Sigmoid colon (tissue), 7 donors: ENCODE measurements around the gene CCNI2. TPM values are rescaled to one million over a fixed set of nuclear protein-coding genes. Genes with fewer than 3 reads are reported as not detected.

Experiments
- DNase-seq: peaks from one replicate; pipeline ENCODE4 v3.0.0-alpha.2; 2019
- H3K27ac ChIP-seq, 4 donors: fragments of 200-600 bp; sonication (generic); one replicate each; pipeline ENCODE4 v1.5.1; 2016 to 2019; ENCODE audit warnings: mild to moderate bottlenecking in 1 of 4
- H3K27me3 ChIP-seq, 3 donors: fragments of 200-600 bp; sonication (generic); one replicate each; pipeline ENCODE4 v1.5.1; 2019; ENCODE audit warnings: mild to moderate bottlenecking in 1 of 3
- H3K36me3 ChIP-seq, 4 donors: fragments of 200-600 bp; sonication (generic); one replicate each; pipeline ENCODE4 v1.5.1; 2016 to 2019
- H3K4me1 ChIP-seq, 4 donors: fragments of 200-600 bp; sonication (generic); one replicate each; pipeline ENCODE4 v1.5.1; 2017 to 2019
- H3K4me3 ChIP-seq, 4 donors: fragments of 200-600 bp; sonication (generic); one replicate each; pipeline ENCODE4 v1.5.1; 2017 to 2019; ENCODE audit warnings: mild to moderate bottlenecking in 2 of 4, moderate library complexity in 1 of 4
- H3K9me3 ChIP-seq, 4 donors: fragments of 200-600 bp in 3 of 4; sonication (generic) in 3 of 4; one replicate each; pipeline versions ENCODE4 v1.5.1 to v1.6.1; 2013 to 2019
- CTCF ChIP-seq, 4 experiments: fragments of 450-650 bp in 3 of 4; fragments of 200-600 bp in 1 of 4; IDR thresholded peaks; one replicate each; pipeline ENCODE4 v1.5.1; 2016 to 2019; ENCODE audit warnings: antibody characterized with exemption in 4 of 4, mild to moderate bottlenecking in 3 of 4, moderate library complexity in 2 of 4
- EP300 ChIP-seq, 4 donors: sonication (generic); formaldehyde crosslinking; IDR thresholded peaks; one replicate each; pipeline ENCODE4 v1.6.1; 2017; ENCODE audit warnings: antibody characterized with exemption in 4 of 4
- POLR2A ChIP-seq, 2 donors: fragments of 450-650 bp; IDR thresholded peaks; one replicate each; pipeline ENCODE4 v1.6.1; 2016; ENCODE audit warnings: antibody characterized with exemption in 2 of 2, mild to moderate bottlenecking in 2 of 2, moderate library complexity in 2 of 2
- POLR2AphosphoS5 ChIP-seq, 4 donors: sonication (generic); formaldehyde crosslinking; IDR thresholded peaks; one replicate each; pipeline ENCODE4 v1.6.1; 2017; ENCODE audit warnings: antibody characterized with exemption in 4 of 4
- WGBS, 2 donors: extraction: QIAGEN DNeasy Blood & Tissue Kit; methylation state at CpG; one replicate each; pipeline ENCODE4 v1.1.7; 2013; 5-methylcytosine and 5-hydroxymethylcytosine counted together
- intact Hi-C: fragments of 100-400 bp; cut with DNase I; formaldehyde crosslinking; loops from one replicate; pipeline ENCODE4 v1.15.1; 2023
- polyA plus RNA-seq, 3 donors: library from polyadenylated mRNA; stranded (reverse); fragments of 200-250 nt; gene quantifications; one replicate each; pipeline ENCODE4 v1.2.3, GENCODE V29; 2013
- total RNA-seq, 4 donors: library from RNA; depleted of rRNA; stranded (reverse); fragments of >200 nt; gene quantifications; one replicate each; pipeline ENCODE4 v1.1.0, GENCODE V29; 2016
- donor health status: healthy with polysubstance abuse.
- donor health status: Bipolar disorder and iron deficiency.
- donor health status: healthy.

The CCNI2 gene
- total and polyA plus RNA-seq, 7 donors: 1.4 to 5.3 (median 2.1) TPM; not detected in 3

GRCh38 chr5:132763181-132764036 lies 16.2 kb downstream of the CCNI2 start:
- WGBS, 2 donors: 93 to 94% methylated on average over 17 of the region's 17 CpGs
- peaks cover 6 to 68% (median 31%) of the 10 kb centered on the region in 4 donors for H3K36me3 ChIP-seq
- intact Hi-C loops: no loop called here
- peaks cover 0 to 17% (median 13%) of the 10 kb centered on the region in 4 donors for H3K4me1 ChIP-seq
- no peaks in the 10 kb centered on the region for H3K27me3 ChIP-seq
- H3K9me3 ChIP-seq: no peaks in the 10 kb centered on the region
- no peak for DNase-seq
- TF ChIP-seq POLR2A (IDR thresholded peaks at IDR 0.05) (no peak), POLR2AphosphoS5 (IDR thresholded peaks at IDR 0.05) (no peak), EP300 (IDR thresholded peaks at IDR 0.05) (no peak), CTCF (IDR thresholded peaks at IDR 0.05) (no peak)
- no peak overlapping the region for H3K27ac ChIP-seq
- no peak overlapping the region for H3K4me3 ChIP-seq

DNA sequence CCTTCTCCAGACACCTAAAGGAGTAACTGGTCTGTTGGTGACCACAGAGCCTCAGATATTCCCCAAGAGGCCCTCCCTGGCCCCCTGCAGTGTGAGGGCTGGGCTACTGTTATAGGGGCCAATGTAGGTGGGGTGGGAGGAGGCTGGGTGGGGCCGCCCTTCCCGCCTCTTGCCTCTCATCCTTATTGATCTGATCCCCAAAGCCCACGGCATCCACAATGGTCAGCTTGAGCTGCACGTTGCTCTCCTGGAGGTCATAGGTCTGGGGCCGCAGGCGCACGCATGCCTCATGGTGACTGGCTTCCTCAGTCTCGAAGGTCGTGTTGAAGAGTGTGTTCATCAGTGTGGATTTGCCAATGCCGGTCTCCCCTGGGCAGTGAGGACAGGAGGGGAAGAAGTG lies 16.8 kb downstream of the CCNI2 start:
- Histone ChIP-seq H3K27me3 (no peaks in the 10 kb centered on the region), H3K9me3 (no peaks in the 10 kb centered on the region), H3K27ac (no peak overlapping the region), H3K4me3 (no peak overlapping the region), H3K36me3 (peaks cover 6 to 62% (median 30%) of the 10 kb centered on the region in 4 donors), H3K4me1 (peaks cover 0 to 21% (median 16%) of the 10 kb centered on the region in 4 donors)
- intact Hi-C loops: no loop called here
- TF ChIP-seq POLR2AphosphoS5 (IDR thresholded peaks at IDR 0.05) (no peak), CTCF (IDR thresholded peaks at IDR 0.05) (no peak), POLR2A (IDR thresholded peaks at IDR 0.05) (no peak), EP300 (IDR thresholded peaks at IDR 0.05) (no peak)
- whole genome bisulfite sequencing, 2 donors: 94 to 96% methylated on average over 10 of the region's 10 CpGs
- DNase-seq: no peak

DNA sequence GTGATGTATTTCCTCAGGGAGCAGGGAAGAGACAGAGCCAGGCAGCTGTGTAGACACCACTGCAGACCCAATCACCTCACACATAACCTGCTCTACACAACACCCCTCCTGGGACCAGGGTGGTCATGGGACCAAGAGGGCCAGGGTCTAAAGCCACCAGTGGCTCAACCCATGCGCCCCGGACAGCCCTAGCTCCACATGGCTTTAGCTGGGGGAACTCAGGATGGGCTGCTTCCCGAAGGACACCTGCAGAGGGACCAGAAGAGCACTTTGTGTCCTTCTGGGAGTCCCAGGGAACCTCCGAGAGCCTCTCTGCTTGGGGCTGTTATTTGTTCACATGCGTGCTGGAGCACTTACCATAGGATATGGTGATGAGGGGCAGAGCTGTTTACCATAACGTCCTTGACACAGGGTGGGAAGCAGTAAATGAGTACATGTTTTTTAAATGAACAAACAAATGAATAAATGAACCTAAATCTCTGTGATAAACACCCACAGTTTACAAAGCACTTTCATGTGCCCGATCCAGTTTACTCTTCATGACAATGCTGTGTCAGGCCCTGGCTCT lies 17.5 kb downstream of the CCNI2 start:
- TF ChIP-seq EP300 (IDR thresholded peaks at IDR 0.05): no peak
- no peak overlapping the region for H3K27ac ChIP-seq
- DNase-seq: no peak
- peaks cover 6 to 55% (median 30%) of the 10 kb centered on the region in 4 donors for H3K36me3 ChIP-seq
- no peaks in the 10 kb centered on the region for H3K27me3 ChIP-seq
- intact Hi-C loops: no loop called here
- 90 to 91% methylated on average over 7 of the region's 7 CpGs for WGBS, 2 donors
- peaks cover 0 to 21% (median 16%) of the 10 kb centered on the region in 4 donors for H3K4me1 ChIP-seq
- no peaks in the 10 kb centered on the region for H3K9me3 ChIP-seq
- H3K4me3 ChIP-seq: no peak overlapping the region

DNA sequence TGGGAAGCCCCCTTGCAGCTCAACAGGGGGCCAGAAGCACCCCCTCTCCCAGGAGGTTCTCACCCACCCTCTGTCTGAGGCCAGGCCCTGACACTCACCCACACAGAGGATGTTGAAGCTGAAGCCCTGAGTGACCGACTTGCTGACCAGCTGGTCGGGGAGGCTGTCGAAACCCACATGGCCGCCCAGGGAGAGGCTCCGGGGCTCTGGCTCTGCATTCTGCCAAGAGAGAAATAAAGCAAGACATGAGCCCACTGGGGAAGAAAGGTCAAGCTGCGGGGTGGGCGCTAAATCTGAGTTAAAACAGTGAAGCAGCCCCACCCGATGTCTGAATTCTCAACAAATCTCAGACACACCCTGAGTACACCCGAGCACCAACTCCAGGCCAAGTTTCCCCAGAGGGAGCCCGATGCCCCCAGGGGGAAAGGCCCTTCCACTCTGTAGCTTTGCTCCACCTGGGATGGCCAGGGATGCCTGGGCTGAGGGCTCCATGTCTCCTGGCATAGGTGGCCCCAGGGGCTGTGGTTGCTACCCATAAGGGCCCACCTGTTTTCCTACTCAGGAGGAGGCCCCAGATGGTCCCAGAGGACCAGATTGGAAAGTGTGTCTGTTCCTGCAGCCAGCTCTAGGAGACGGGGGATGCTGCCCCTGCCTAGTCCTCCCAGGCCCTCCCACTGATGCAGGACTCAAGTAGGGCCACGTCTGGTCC lies 18.2 kb downstream of the CCNI2 start:
- no peak overlapping the region for H3K4me3 ChIP-seq
- no peak for DNase-seq
- no peaks in the 10 kb centered on the region for H3K27me3 ChIP-seq
- TF ChIP-seq POLR2A (IDR thresholded peaks at IDR 0.05): no peak
- TF ChIP-seq EP300 (IDR thresholded peaks at IDR 0.05): no peak
- no peak for TF ChIP-seq POLR2AphosphoS5 (IDR thresholded peaks at IDR 0.05)
- no peak for TF ChIP-seq CTCF (IDR thresholded peaks at IDR 0.05)
- peaks cover 0 to 21% (median 16%) of the 10 kb centered on the region in 4 donors for H3K4me1 ChIP-seq
- intact Hi-C loops: no loop called here
- H3K36me3 ChIP-seq: peaks cover 6 to 48% (median 26%) of the 10 kb centered on the region in 4 donors
- H3K9me3 ChIP-seq: no peaks in the 10 kb centered on the region
- no peak overlapping the region for H3K27ac ChIP-seq
- WGBS, 2 donors: 69 to 82% methylated on average over 12 of the region's 12 CpGs
